HG03442 (cell line): ENCODE measurements around the gene YBX1.
"Not testable (repeated sequence)": the region's sequence is repeated elsewhere in the genome, so short reads cannot be mapped to it uniquely, and the experiment has no call there.

ENCODE experiments used
- ATAC-seq: cut with Tn5 transposase; IDR thresholded peaks from one replicate; pipeline ENCODE4 v1.9.1; 2021; ENCODE audit warnings: mild to moderate bottlenecking, moderate library complexity; ENCODE audit not compliant: unreplicated experiment

Gene YBX1

GRCh38 chr1:42689912-42690311 lies 7.7 kb downstream of the YBX1 start:
- ATAC-seq: no peak

GRCh38 chr1:42690477-42691156 lies 8.4 kb downstream of the YBX1 start:
- ATAC-seq: no peak

GRCh38 chr1:42691157-42691498 lies 8.9 kb downstream of the YBX1 start:
- no peak for ATAC-seq

GRCh38 chr1:42692461-42692860 lies 10.2 kb downstream of the YBX1 start:
- no peak for ATAC-seq

- no peak for ATAC-seq
Measured at GRCh38 chr1:42692911-42693310, 10.7 kb downstream of the YBX1 start.

GRCh38 chr1:42698081-42698813 lies 16.0 kb downstream of the YBX1 start:
- ATAC-seq: no peak

- ATAC-seq: no peak
Measured at GRCh38 chr1:42700006-42700405, 17.8 kb downstream of the YBX1 start.

- no peak for ATAC-seq
Measured at GRCh38 chr1:42703888-42704464, 21.8 kb downstream of the YBX1 start.

- ATAC-seq: not testable (repeated sequence)
Measured at GRCh38 chr1:42712808-42713207, 30.6 kb downstream of the YBX1 start.

- ATAC-seq: no peak
Measured at GRCh38 chr1:42713293-42713692, 31.1 kb downstream of the YBX1 start.

GRCh38 chr1:42714441-42714840 lies 32.2 kb downstream of the YBX1 start:
- ATAC-seq: not testable (repeated sequence)

GRCh38 chr1:42720868-42721267 lies 38.6 kb downstream of the YBX1 start:
- no peak for ATAC-seq

- ATAC-seq: no peak
Measured at GRCh38 chr1:42721926-42722325, 39.7 kb downstream of the YBX1 start.

- not testable (repeated sequence) for ATAC-seq
Measured at GRCh38 chr1:42722403-42722802, 40.2 kb downstream of the YBX1 start.

GRCh38 chr1:42723511-42723910 lies 41.3 kb downstream of the YBX1 start:
- no peak for ATAC-seq

- not testable (repeated sequence) for ATAC-seq
Measured at GRCh38 chr1:42725820-42726219, 43.6 kb downstream of the YBX1 start.

GRCh38 chr1:42730002-42730401 lies 47.8 kb downstream of the YBX1 start:
- no peak for ATAC-seq

GRCh38 chr1:42730988-42731387 lies 48.8 kb downstream of the YBX1 start:
- no peak for ATAC-seq

- no peak for ATAC-seq
Measured at GRCh38 chr1:42731585-42731984, 49.4 kb downstream of the YBX1 start.

- no peak for ATAC-seq
Measured at GRCh38 chr1:42732126-42732680, 50.0 kb downstream of the YBX1 start.

GRCh38 chr1:42733415-42734200 lies 51.4 kb downstream of the YBX1 start:
- no peak for ATAC-seq
